H1 (cell line): ENCODE data around the gene PPP2R2C. TPM values are rescaled to one million over a fixed set of nuclear protein-coding genes. Genes with fewer than 3 reads are reported as not detected.

Source experiments
- SIN3A ChIP-seq, 2 experiments: IDR thresholded peaks in 1 of 2; conservative IDR thresholded peaks in 1 of 2; 2 replicates each; pipeline ENCODE4 v1.6.1; 2011 to 2012; ENCODE audit warnings: low read length in 2 of 2, improper control_type of control experiment in 1 of 2, low read depth in 1 of 2, mild to moderate bottlenecking in 1 of 2
- polyA plus RNA-seq, 7 experiments: library from polyadenylated mRNA; depleted of rRNA in 3 of 7; stranded (reverse) in 5 of 7; unstranded in 2 of 7; fragments of >200 nt in 5 of 7; fragments of 200-250 nt in 2 of 7; gene quantifications; 1 replicate in 5 of 7; 2 replicates in 1 of 7; 4 replicates in 1 of 7; pipeline versions ENCODE4 v1.2.1 to v1.2.3, GENCODE V29; 2011 to 2013; ENCODE audit warnings: missing spikeins in 2 of 7, mixed read lengths in 2 of 7
- total RNA-seq: library from RNA; stranded (reverse); fragmentation: NEBNext Ultra II Directional; extraction: Animal tissue kit (Norgen Biotek cat#: 25700); gene quantifications from 2 replicates; pipeline ENCODE4 v1.2.1, GENCODE V29; 2021
- TF ChIP-seq, protein P1 (sequence below): IDR thresholded peaks from 2 replicates; pipeline ENCODE4 v1.6.1; 2011; ENCODE audit warnings: low read depth, mild to moderate bottlenecking, low read length; ENCODE audit not compliant: insufficient read depth

PPP2R2C gene
- total and polyA plus RNA-seq, 2 of the 8 experiments (the other 6 are each of a cell fraction or from before 2014, with no cell fraction given), result 6.4 TPM

DNA sequence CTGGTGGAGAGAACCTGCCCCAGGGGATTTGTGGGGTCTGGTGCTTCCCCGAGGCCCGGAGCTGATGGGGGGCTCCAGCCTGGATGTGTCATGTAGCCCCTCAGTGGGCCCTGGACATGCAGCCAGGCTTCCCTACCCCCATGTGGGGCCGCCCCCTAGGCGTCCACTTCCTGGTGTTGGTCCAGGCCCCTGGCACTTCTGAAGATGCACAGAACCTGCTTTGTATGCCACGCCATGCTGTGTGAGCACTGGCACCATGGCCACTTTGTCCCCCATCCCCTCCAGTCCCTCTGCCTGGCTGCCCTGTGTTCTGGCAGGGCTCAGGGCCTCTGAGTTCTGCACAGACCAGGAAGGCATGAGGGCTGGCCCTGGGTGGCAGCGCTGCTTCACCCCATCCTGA, 173.6 kb downstream of the PPP2R2C start (continued):
- no peak for TF ChIP-seq SIN3A (conservative IDR thresholded peaks at IDR 0.05 in 1 of 2, IDR thresholded peaks at IDR 0.05 in 1 of 2; ENCODE audit: low read depth in 1 of 2, low read length in 2 of 2)
- TF ChIP-seq, protein P1, sequence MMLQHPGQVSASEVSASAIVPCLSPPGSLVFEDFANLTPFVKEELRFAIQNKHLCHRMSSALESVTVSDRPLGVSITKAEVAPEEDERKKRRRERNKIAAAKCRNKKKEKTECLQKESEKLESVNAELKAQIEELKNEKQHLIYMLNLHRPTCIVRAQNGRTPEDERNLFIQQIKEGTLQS, result no peak
